ENCODE results near the gene MEAK7.

- TF ChIP-seq CTCF (conservative IDR thresholded peaks at IDR 0.05; ENCODE audit: low read depth, low read length) = no peak
- no peak for TF ChIP-seq EZH2phosphoT487 (IDR thresholded peaks at IDR 0.05; ENCODE audit: borderline replicate concordance, low read length)
Measured at GRCh38 chr16:84545114-84545737, 40.8 kb upstream of the MEAK7 start.
